HCT116 (cell line): ENCODE measurements around the gene SNAI1. TPM values are rescaled to one million over a fixed set of nuclear protein-coding genes. Genes with fewer than 3 reads are reported as not detected.

Experiments
- ATAC-seq: fragments of 200-7000 bp; cut with Tn5 transposase; 2 replicates; pipeline ENCODE4 v1.9.1; 2020; ENCODE audit warnings: mild to moderate bottlenecking, moderate library complexity
- BruUV-seq: library from RNA; stranded (reverse); fragments of 400-500 nt; replicated peaks from 2 replicates; lab custom pipeline; 2021; lab: Mats Ljungman, UMichigan
- CTCF ChIA-PET: fragments of 300-600 bp; sonication (Branson Sonifier 250); formaldehyde crosslinking; loops from one replicate; lab custom pipeline; 2021; ENCODE audit warnings: antibody characterized with exemption; lab: Charles Lee
- POLR2A ChIA-PET: fragments of 300-600, 350-600 bp; sonication (Branson Sonifier 250); formaldehyde crosslinking; loops from one replicate; lab custom pipeline; 2021; ENCODE audit warnings: antibody characterized with exemption; lab: Charles Lee
- RAD21 ChIA-PET, 2 experiments: fragments of 300-600 bp; sonication (Branson Sonifier 250); formaldehyde crosslinking; loops; one replicate each; lab custom pipeline; 2023; ENCODE audit warnings: low total read pairs in 2 of 2; ENCODE audit not compliant: uncharacterized antibody in 2 of 2, unreplicated experiment in 2 of 2, low non-redundant PET in 1 of 2; lab: Charles Lee
- DNase-seq: peaks from one replicate; pipeline ENCODE4 v3.0.0-alpha.2; 2010; ENCODE audit warnings: low read depth, low spot score
- H2AFZ ChIP-seq: fragments of 200-600 bp; shearing (Covaris generic), sonication (generic); 2 replicates; pipeline ENCODE4 v1.6.1; 2017; ENCODE audit warnings: low read depth, mixed run types, mixed read lengths, antibody characterized with exemption, low read length; ENCODE audit not compliant: poor library complexity, severe bottlenecking
- H3K27ac ChIP-seq: 2 replicates; pipeline ENCODE4 v1.5.1; 2012; ENCODE audit warnings: low read depth, low read length
- H3K27me3 ChIP-seq: fragments of 200-600 bp; sonication (generic); 2 replicates; pipeline ENCODE4 v1.6.1; 2016; ENCODE audit warnings: mixed run types, low read length, mixed read lengths; ENCODE audit not compliant: insufficient read depth
- H3K36me3 ChIP-seq, 2 experiments: fragments of 200-500 bp in 1 of 2; fragments of 200-600 bp in 1 of 2; sonication (Bioruptor generic) in 1 of 2; sonication (generic) in 1 of 2; 2 replicates each; pipeline versions ENCODE4 v1.5.1 to v1.6.1; 2014 to 2016; ENCODE audit warnings: low read length in 2 of 2, inconsistent platforms in 1 of 2, mixed read lengths in 1 of 2, mixed run types in 1 of 2; ENCODE audit not compliant: insufficient read depth in 2 of 2, control insufficient read depth in 1 of 2
- H3K4me1 ChIP-seq, 2 experiments: fragments of 200-600 bp in 1 of 2; sonication (generic) in 1 of 2; 2 replicates each; pipeline versions ENCODE4 v1.5.1 to v1.6.1; 2012 to 2017; ENCODE audit warnings: low read length in 2 of 2, inconsistent platforms in 1 of 2, mild to moderate bottlenecking in 1 of 2, mixed read lengths in 1 of 2, mixed run types in 1 of 2, moderate library complexity in 1 of 2; ENCODE audit not compliant: insufficient read depth in 2 of 2, control insufficient read depth in 1 of 2
- H3K4me2 ChIP-seq: fragments of 200-600 bp; sonication (generic); 2 replicates; pipeline ENCODE4 v1.6.1; 2017; ENCODE audit warnings: mixed run types, low read length, mixed read lengths
- H3K4me3 ChIP-seq, 2 experiments: fragments of 200-600 bp in 1 of 2; sonication (generic) in 1 of 2; replicated peaks in 1 of 2; 2 replicates each; pipeline ENCODE4 v1.5.1; 2011 to 2016; ENCODE audit warnings: low read length in 2 of 2, control low read depth in 1 of 2, low read depth in 1 of 2, mild to moderate bottlenecking in 1 of 2, mixed read lengths in 1 of 2, mixed run types in 1 of 2
- H3K79me2 ChIP-seq: fragments of 200-600 bp; sonication (generic); 2 replicates; pipeline ENCODE4 v1.6.1; 2017; ENCODE audit warnings: mild to moderate bottlenecking, mixed run types, low read length, moderate library complexity, mixed read lengths; ENCODE audit not compliant: insufficient read depth
- H3K9ac ChIP-seq: fragments of 200-600 bp; sonication (generic); 2 replicates; pipeline ENCODE4 v1.6.1; 2016; ENCODE audit warnings: low read length, mixed read lengths
- H3K9me2 ChIP-seq: fragments of 200-600 bp; sonication (generic), shearing (Covaris generic); 2 replicates; pipeline ENCODE4 v1.6.1; 2017; ENCODE audit warnings: mixed run types, mild to moderate bottlenecking, moderate library complexity; ENCODE audit not compliant: insufficient read depth
- H3K9me3 ChIP-seq, 2 experiments: fragments of 200-500 bp in 1 of 2; fragments of 200-600 bp in 1 of 2; sonication (Bioruptor generic) in 1 of 2; sonication (generic) in 1 of 2; 2 replicates each; pipeline ENCODE4 v1.6.1; 2014 to 2017; ENCODE audit warnings: low read length in 2 of 2, mixed read lengths in 2 of 2, inconsistent platforms in 1 of 2, low read depth in 1 of 2, mild to moderate bottlenecking in 1 of 2, mixed run types in 1 of 2, moderate library complexity in 1 of 2; ENCODE audit not compliant: control insufficient read depth in 1 of 2, insufficient read depth in 1 of 2
- H4K20me1 ChIP-seq: fragments of 200-600 bp; sonication (generic), shearing (Covaris generic); 2 replicates; pipeline ENCODE4 v1.6.1; 2017; ENCODE audit warnings: mixed run types, mild to moderate bottlenecking, moderate library complexity; ENCODE audit not compliant: insufficient read depth
- ATF3 ChIP-seq: IDR thresholded peaks from 2 replicates; pipeline ENCODE4 v1.6.1; 2012
- CEBPB ChIP-seq: IDR thresholded peaks from 2 replicates; pipeline ENCODE4 v1.6.1; 2012; ENCODE audit warnings: low read depth
- ELF1 ChIP-seq: IDR thresholded peaks from 2 replicates; pipeline ENCODE4 v1.6.1; 2012; ENCODE audit warnings: low read depth, borderline replicate concordance
- EZH2 ChIP-seq: fragments of 200-600 bp; sonication (generic); IDR thresholded peaks from 2 replicates; pipeline ENCODE4 v1.6.1; 2017; ENCODE audit warnings: antibody characterized with exemption, mixed run types
- FOSL1 ChIP-seq: IDR thresholded peaks from 2 replicates; pipeline ENCODE4 v1.6.1; 2012; ENCODE audit warnings: low read depth
- MAX ChIP-seq: IDR thresholded peaks from 2 replicates; pipeline ENCODE4 v1.6.1; 2012
- POLR2A ChIP-seq: IDR thresholded peaks from 2 replicates; pipeline ENCODE4 v1.7.0; 2011; ENCODE audit warnings: borderline replicate concordance; ENCODE audit not compliant: insufficient read depth, insufficient read length; ENCODE audit errors: extremely low read depth
- POLR2AphosphoS5 ChIP-seq: IDR thresholded peaks from 2 replicates; pipeline ENCODE4 v1.6.1; 2011; ENCODE audit warnings: mild to moderate bottlenecking, low read depth, low read length, moderate library complexity
- RAD21 ChIP-seq: IDR thresholded peaks from 2 replicates; pipeline ENCODE4 v1.6.1; 2012; ENCODE audit warnings: low read depth, mild to moderate bottlenecking
- SP1 ChIP-seq: IDR thresholded peaks from 2 replicates; pipeline ENCODE4 v1.6.1; 2012; ENCODE audit warnings: low read depth
- SRF ChIP-seq: IDR thresholded peaks from 2 replicates; pipeline ENCODE4 v1.6.1; 2012; ENCODE audit warnings: low read depth
- TCF7L2 ChIP-seq: IDR thresholded peaks from 2 replicates; pipeline ENCODE4 v1.7.0; 2011; ENCODE audit warnings: borderline replicate concordance, inconsistent platforms; ENCODE audit not compliant: insufficient read depth, insufficient read length; ENCODE audit errors: extremely low read depth
- YY1 ChIP-seq: IDR thresholded peaks from 2 replicates; pipeline ENCODE4 v1.6.1; 2011; ENCODE audit warnings: low read length, low read depth, moderate library complexity, mild to moderate bottlenecking; ENCODE audit not compliant: insufficient replicate concordance; ENCODE audit errors: extremely low read depth
- ZBTB33 ChIP-seq: IDR thresholded peaks from 2 replicates; pipeline ENCODE4 v1.6.1; 2011; ENCODE audit warnings: mild to moderate bottlenecking, low read length, moderate library complexity; ENCODE audit not compliant: insufficient replicate concordance; ENCODE audit errors: extremely low read depth
- ZFX ChIP-seq: fragments of 450-650 bp; IDR thresholded peaks from 2 replicates; pipeline ENCODE4 v1.6.1; 2017
- ZNF274 ChIP-seq: fragments of 200-500 bp; sonication (Bioruptor generic); IDR thresholded peaks from 2 replicates; pipeline ENCODE4 v1.6.1; 2014; ENCODE audit warnings: mild to moderate bottlenecking, low read depth, low read length, inconsistent platforms
- intact Hi-C: fragments of 100-400 bp; cut with micrococcal nuclease; formaldehyde crosslinking; loops from 2 replicates; pipeline ENCODE4 v1.10.0; 2022
- total RNA-seq: library from RNA; stranded (reverse); gene quantifications from one replicate; pipeline ENCODE4 v1.2.1, GENCODE V29; 2021; ENCODE audit not compliant: unreplicated experiment

SNAI1 gene
- total RNA-seq, 1 experiment from 2014 or later, result 13.4 TPM

- Histone ChIP-seq H3K9me3 (no peaks in the 10 kb centered on the region), H4K20me1 (no peaks in the 10 kb centered on the region), H3K79me2 (no peaks in the 10 kb centered on the region), H3K4me3 (no peak overlapping the region), H3K4me2 (no peak overlapping the region), H3K36me3 (no peaks in the 10 kb centered on the region), H3K4me1 (peaks cover 6 to 42% of the 10 kb centered on the region in 2 experiments; a peak in 3 of 4 replicates)
- POLR2A ChIA-PET, result no interaction called here
- intact Hi-C loops, result no loop called here
- ATAC-seq, result no peak
- no peak for TF ChIP-seq ZNF274
- TF ChIP-seq ZBTB33, result no peak
- TF ChIP-seq YY1, result no peak
- TF ChIP-seq POLR2AphosphoS5, result no peak
- TF ChIP-seq MAX, result no peak
- TF ChIP-seq EZH2, result no peak
- no peak for TF ChIP-seq RAD21
- TF ChIP-seq FOSL1, result no peak
- TF ChIP-seq POLR2A, result no peak
- no peak for TF ChIP-seq ZFX
- no peak for TF ChIP-seq CEBPB
- TF ChIP-seq SRF, result no peak
- TF ChIP-seq SP1, result no peak
- TF ChIP-seq ATF3, result no peak
- TF ChIP-seq ELF1, result no peak
- TF ChIP-seq TCF7L2, result no peak
- TF ChIP-seq, all 23 proteins: peak for 0
- Histone ChIP-seq H2AFZ (no peak overlapping the region), H3K27me3 (no peaks in the 10 kb centered on the region), H3K9me2 (no peaks in the 10 kb centered on the region), H3K27ac (no peak overlapping the region), H3K9ac (no peak overlapping the region)
- CTCF ChIA-PET, result interaction anchor here (3.0 kb wide), 1 partner anchor 104 kb away, joined by 19 read pairs; no protein-coding TSS in a partner anchor
- no TSS peak for BruUV-seq
- DNase-seq, result no peak
- RAD21 ChIA-PET, result no interaction called here
Observed at GRCh38 chr20:49966861-49967260, 15.9 kb upstream of the SNAI1 start.
